Measurements from ENCODE around the gene P4HB.

Gene P4HB

GRCh38 chr17:81859906-81860755, at the start of gene P4HB:
TSS of gene P4HB (minus strand) at chr17:81860535. CDS start at chr17:81860471, 64 bp downstream.
- DNase-seq: no peak

- DNase-seq: no peak
These were observed 48.9 kb upstream of the P4HB start for GRCh38 chr17:81909231-81909630.

- no peak for DNase-seq
These were observed 48.5 kb upstream of the P4HB start for GRCh38 chr17:81908793-81909192.

GRCh38 chr17:81907219-81908145, 47.1 kb upstream of the P4HB start:
- DNase-seq: no peak

GRCh38 chr17:81906476-81907218, 46.3 kb upstream of the P4HB start:
- DNase-seq: no peak

GRCh38 chr17:81905993-81906392, 45.7 kb upstream of the P4HB start:
- no peak for DNase-seq

GRCh38 chr17:81905424-81905875, 45.1 kb upstream of the P4HB start:
- DNase-seq: no peak

GRCh38 chr17:81904600-81905423, 44.5 kb upstream of the P4HB start:
- DNase-seq: no peak

GRCh38 chr17:81903896-81904599, 43.7 kb upstream of the P4HB start:
- DNase-seq: no peak

- DNase-seq: no peak
These were observed 43.1 kb upstream of the P4HB start for GRCh38 chr17:81903415-81903831.

- DNase-seq: no peak
These were observed 42.5 kb upstream of the P4HB start for GRCh38 chr17:81902653-81903414.

- DNase-seq: no peak
These were observed 41.8 kb upstream of the P4HB start, which contains the start of gene NPB for GRCh38 chr17:81902023-81902652. TSS of gene NPB (plus strand) at chr17:81902238. CDS start at chr17:81902278, 40 bp downstream.

GRCh38 chr17:81901167-81902022, 41.1 kb upstream of the P4HB start:
- no peak for DNase-seq

GRCh38 chr17:81900181-81900820, 40.0 kb upstream of the P4HB start:
- no peak for DNase-seq

GRCh38 chr17:81899514-81900166, 39.3 kb upstream of the P4HB start:
- no peak for DNase-seq

- no peak for DNase-seq
These were observed 38.5 kb upstream of the P4HB start for GRCh38 chr17:81898885-81899284.

- DNase-seq: no peak
These were observed 37.9 kb upstream of the P4HB start for GRCh38 chr17:81898029-81898866.

All from CD4-positive, alpha-beta T cell treated with Interferon alpha-2 for 1 hour (primary cell).